ENCODE results near the gene EGFLAM. TPM values are rescaled to one million over a fixed set of nuclear protein-coding genes. Genes with fewer than 3 reads are reported as not detected.
"Not testable (repeated sequence)": the region's sequence is repeated elsewhere in the genome, so short reads cannot be mapped to it uniquely, and the experiment has no call there.

The EGFLAM gene
- polyA plus RNA-seq, 1 donor from 2014 or later = not detected

DNA sequence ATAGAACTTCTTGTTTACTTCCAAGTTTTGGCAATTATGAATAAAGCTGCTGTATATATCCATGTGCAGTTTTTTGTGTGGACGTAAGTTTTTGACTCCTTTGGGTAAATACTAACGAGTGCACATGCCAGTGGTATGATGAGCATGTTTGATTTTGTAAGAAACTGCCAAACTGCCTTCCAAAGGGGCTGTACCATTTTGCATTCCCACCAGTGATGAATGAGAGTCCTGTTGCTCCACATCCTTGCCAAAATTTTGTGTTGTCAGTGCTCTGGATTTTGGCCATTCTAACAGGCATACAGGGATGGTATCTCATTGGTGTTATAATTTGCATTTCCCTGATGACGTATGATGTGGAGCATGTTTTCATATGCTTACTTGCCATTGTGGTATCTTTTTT is 73.5 kb downstream of the EGFLAM start:
- Mint-ChIP-seq H3K27ac (no peak overlapping the region), H3K27me3 (peaks cover 2% of the 10 kb centered on the region)

DNA sequence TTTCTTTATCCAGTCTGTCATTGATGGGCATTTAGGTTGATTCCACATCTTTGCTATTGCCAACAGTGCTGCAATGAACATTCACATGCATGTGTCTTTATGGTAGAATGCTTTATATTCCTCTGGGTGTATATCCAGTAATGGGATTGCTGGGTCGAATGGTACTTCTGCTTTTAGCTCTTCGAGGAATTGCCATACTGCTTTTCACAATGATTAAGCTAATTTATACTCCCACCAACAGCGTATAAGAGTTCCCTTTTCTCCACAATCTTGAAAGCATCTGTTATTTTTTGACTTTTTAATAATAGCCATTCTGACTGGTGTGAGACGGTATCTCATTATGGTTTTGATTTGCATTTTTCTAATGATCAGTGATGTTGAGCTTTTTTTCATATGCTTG is 74.8 kb downstream of the EGFLAM start:
- H3K4me1 Mint-ChIP-seq, H3K36me3 Mint-ChIP-seq, H3K9me3 Mint-ChIP-seq, H3K4me3 Mint-ChIP-seq, H3K27ac Mint-ChIP-seq, H3K27me3 Mint-ChIP-seq: not testable (repeated sequence)

More for the DNA sequence above, 73.5 kb downstream of the EGFLAM start:
- Mint-ChIP-seq H3K4me1 (peaks cover 0 to 2% (median 0%) of the 10 kb centered on the region in 3 donors), H3K4me3 (no peak overlapping the region), H3K9me3 (peaks cover 0 to 4% (median 3%) of the 10 kb centered on the region in 3 donors), H3K36me3 (no peaks in the 10 kb centered on the region)

DNA sequence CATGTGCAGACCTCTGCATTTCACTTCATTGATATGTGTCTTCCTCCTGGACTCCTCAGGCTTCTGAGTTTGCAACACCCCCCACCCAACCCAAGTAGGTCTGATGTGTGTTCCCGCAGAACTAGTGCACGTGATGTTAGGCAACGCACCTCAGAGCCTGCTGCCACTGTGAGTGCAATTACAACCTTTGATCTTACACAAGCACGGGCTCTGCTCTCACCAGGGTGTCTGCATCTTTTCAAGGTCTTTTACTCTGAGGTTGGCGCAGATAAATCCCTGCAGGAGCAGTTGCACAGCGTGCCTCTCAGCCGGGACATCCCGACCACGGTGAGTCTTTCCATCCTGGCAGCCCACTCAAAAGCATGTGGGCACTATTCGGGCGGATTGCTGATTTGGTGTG is 80.1 kb downstream of the EGFLAM start:
- Mint-ChIP-seq H3K27me3 (peaks cover 5% of the 10 kb centered on the region), H3K27ac (no peak overlapping the region), H3K36me3 (no peaks in the 10 kb centered on the region), H3K4me1 (no peaks in the 10 kb centered on the region), H3K4me3 (no peak overlapping the region), H3K9me3 (peaks cover 0 to 1% (median 0%) of the 10 kb centered on the region in 3 donors)

GRCh38 chr5:38339446-38339845 is 81.1 kb downstream of the EGFLAM start:
- H3K36me3 Mint-ChIP-seq = no peaks in the 10 kb centered on the region
- peaks cover 5% of the 10 kb centered on the region for H3K27me3 Mint-ChIP-seq
- peaks cover 0 to 1% (median 0%) of the 10 kb centered on the region in 3 donors for H3K9me3 Mint-ChIP-seq
- no peak overlapping the region for H3K4me3 Mint-ChIP-seq
- H3K4me1 Mint-ChIP-seq = no peaks in the 10 kb centered on the region
- no peak overlapping the region for H3K27ac Mint-ChIP-seq

DNA sequence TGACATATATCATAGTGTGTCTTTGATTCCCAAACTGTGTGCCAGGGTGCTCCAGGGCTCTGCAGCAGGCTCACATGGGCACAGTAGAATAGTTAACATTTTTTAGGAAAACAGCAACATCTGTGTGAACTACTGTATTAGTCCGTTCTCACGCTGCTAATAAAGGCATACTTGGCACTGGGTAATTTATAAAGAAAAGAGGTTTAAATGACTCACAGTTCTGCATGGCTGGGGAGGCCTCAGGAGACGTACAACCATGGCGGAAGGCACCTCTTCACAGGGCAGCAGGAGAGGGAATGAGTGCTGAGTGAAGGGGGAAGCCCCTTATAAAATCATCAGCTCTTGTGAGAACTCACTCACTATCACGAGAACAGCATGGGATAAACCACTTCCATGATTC is 82.7 kb downstream of the EGFLAM start:
- no peak overlapping the region for H3K4me3 Mint-ChIP-seq
- H3K4me1 Mint-ChIP-seq = no peaks in the 10 kb centered on the region
- no peaks in the 10 kb centered on the region for H3K36me3 Mint-ChIP-seq
- H3K27ac Mint-ChIP-seq = no peak overlapping the region
- H3K27me3 Mint-ChIP-seq = peaks cover 3% of the 10 kb centered on the region
- peaks cover 0 to 1% (median 0%) of the 10 kb centered on the region in 3 donors for H3K9me3 Mint-ChIP-seq

DNA sequence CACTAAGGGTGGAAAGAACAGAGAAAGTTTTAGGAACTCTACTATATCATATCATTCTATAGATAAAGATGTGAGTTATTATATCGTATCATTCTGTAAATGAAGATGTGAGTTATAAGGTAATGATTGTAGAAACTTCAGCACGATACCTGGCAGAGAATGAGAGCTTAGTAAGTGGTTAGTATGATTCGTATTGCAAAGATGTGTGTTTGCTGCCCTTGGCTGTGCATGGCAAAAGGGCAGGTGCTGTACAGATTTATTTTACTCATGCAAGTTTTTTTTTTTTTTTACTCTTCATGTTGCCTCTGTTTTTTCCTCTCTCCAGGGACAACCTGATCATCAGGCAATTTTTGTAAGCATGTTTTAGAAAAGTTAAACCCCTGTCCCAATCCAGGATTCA is 83.3 kb downstream of the EGFLAM start:
- H3K9me3 Mint-ChIP-seq = peaks cover 0 to 1% (median 0%) of the 10 kb centered on the region in 3 donors
- peaks cover 3% of the 10 kb centered on the region for H3K27me3 Mint-ChIP-seq
- no peaks in the 10 kb centered on the region for H3K36me3 Mint-ChIP-seq
- no peaks in the 10 kb centered on the region for H3K4me1 Mint-ChIP-seq
- H3K27ac Mint-ChIP-seq = no peak overlapping the region
- no peak overlapping the region for H3K4me3 Mint-ChIP-seq

- Mint-ChIP-seq H3K27me3 (peaks cover 3% of the 10 kb centered on the region), H3K4me1 (no peaks in the 10 kb centered on the region), H3K9me3 (peaks cover 0 to 1% (median 0%) of the 10 kb centered on the region in 3 donors), H3K27ac (no peak overlapping the region), H3K36me3 (no peaks in the 10 kb centered on the region), H3K4me3 (no peak overlapping the region)
Observed at GRCh38 chr5:38342261-38342660, 83.9 kb downstream of the EGFLAM start.

- Mint-ChIP-seq H3K4me1 (no peaks in the 10 kb centered on the region), H3K9me3 (peaks cover 0 to 2% (median 1%) of the 10 kb centered on the region in 3 donors), H3K27ac (no peak overlapping the region), H3K4me3 (no peak overlapping the region), H3K27me3 (no peaks in the 10 kb centered on the region), H3K36me3 (no peaks in the 10 kb centered on the region)
Observed at GRCh38 chr5:38344891-38345290, 86.5 kb downstream of the EGFLAM start.

DNA sequence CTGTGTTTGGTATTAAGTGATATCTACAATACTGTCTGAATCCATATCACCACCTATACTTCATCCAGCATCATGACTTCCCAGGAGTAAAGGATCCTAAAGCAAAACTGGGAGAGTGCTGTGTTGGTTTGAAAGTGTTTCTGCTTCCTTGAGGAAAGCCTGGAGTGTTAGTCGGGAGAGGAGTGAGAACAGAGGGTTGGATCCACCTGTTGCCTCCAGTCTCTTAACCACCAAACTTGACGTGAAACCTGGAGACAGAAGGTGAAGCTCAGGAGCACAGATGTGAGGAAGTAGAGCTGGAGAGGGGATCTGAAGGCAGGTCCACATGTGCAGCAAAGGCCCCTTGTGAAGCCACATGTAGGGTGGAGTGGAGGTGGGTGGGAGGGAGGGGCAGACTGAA is 88.2 kb downstream of the EGFLAM start:
- H3K27ac Mint-ChIP-seq = no peak overlapping the region
- H3K4me1 Mint-ChIP-seq = no peaks in the 10 kb centered on the region
- H3K36me3 Mint-ChIP-seq = no peaks in the 10 kb centered on the region
- peaks cover 0 to 5% (median 0%) of the 10 kb centered on the region in 3 donors for H3K9me3 Mint-ChIP-seq
- no peak overlapping the region for H3K4me3 Mint-ChIP-seq
- H3K27me3 Mint-ChIP-seq = no peaks in the 10 kb centered on the region

GRCh38 chr5:38347040-38347763 is 88.8 kb downstream of the EGFLAM start:
- Mint-ChIP-seq H3K9me3 (peaks cover 0 to 5% (median 0%) of the 10 kb centered on the region in 3 donors), H3K27ac (no peak overlapping the region), H3K36me3 (no peaks in the 10 kb centered on the region), H3K27me3 (no peaks in the 10 kb centered on the region), H3K4me1 (no peaks in the 10 kb centered on the region), H3K4me3 (peak overlapping the region in 1 of 4 donors; percentile 34)

GRCh38 chr5:38347896-38348295 is 89.5 kb downstream of the EGFLAM start:
- H3K27ac Mint-ChIP-seq = no peak overlapping the region
- H3K4me1 Mint-ChIP-seq = no peaks in the 10 kb centered on the region
- no peaks in the 10 kb centered on the region for H3K27me3 Mint-ChIP-seq

GRCh38 chr5:38360323-38361061 is 102.1 kb downstream of the EGFLAM start:
- Mint-ChIP-seq H3K4me1 (no peaks in the 10 kb centered on the region), H3K27ac (no peak overlapping the region), H3K9me3 (peaks cover 0 to 4% (median 3%) of the 10 kb centered on the region in 3 donors), H3K27me3 (peaks cover 3% of the 10 kb centered on the region), H3K36me3 (no peaks in the 10 kb centered on the region), H3K4me3 (no peak overlapping the region)

More at GRCh38 chr5:38347896-38348295, 89.5 kb downstream of the EGFLAM start:
- Mint-ChIP-seq H3K36me3 (no peaks in the 10 kb centered on the region), H3K9me3 (peaks cover 0 to 5% (median 0%) of the 10 kb centered on the region in 3 donors), H3K4me3 (no peak overlapping the region)

GRCh38 chr5:38362713-38363112 is 104.4 kb downstream of the EGFLAM start:
- Mint-ChIP-seq H3K27me3 (peaks cover 3% of the 10 kb centered on the region), H3K4me1 (no peaks in the 10 kb centered on the region), H3K27ac (no peak overlapping the region), H3K9me3 (peaks cover 0 to 4% (median 3%) of the 10 kb centered on the region in 3 donors), H3K4me3 (no peak overlapping the region), H3K36me3 (no peaks in the 10 kb centered on the region)

DNA sequence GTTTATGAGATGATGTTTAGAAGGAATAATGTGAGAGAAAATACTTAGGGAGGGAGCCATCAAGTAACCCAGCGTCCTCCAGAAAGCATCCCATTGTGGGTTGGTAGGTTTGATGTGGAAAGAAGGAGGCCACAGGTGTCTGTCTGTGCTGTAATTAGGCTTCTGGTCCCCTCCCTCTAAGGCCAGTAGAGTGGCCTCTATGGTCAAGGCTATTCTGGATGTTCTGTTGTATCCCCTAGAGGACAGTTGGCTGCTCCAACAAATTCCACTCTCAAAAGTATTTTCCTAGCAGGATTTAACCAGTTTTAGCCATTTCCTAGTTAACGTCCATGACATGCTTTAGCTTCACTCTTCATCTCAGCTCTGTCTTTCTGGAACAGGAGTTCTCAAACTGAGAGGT is 106.5 kb downstream of the EGFLAM start:
- peaks cover 0 to 4% (median 3%) of the 10 kb centered on the region in 3 donors for H3K9me3 Mint-ChIP-seq
- H3K27ac Mint-ChIP-seq = no peak overlapping the region
- H3K4me1 Mint-ChIP-seq = no peaks in the 10 kb centered on the region
- no peak overlapping the region for H3K4me3 Mint-ChIP-seq
- peaks cover 3% of the 10 kb centered on the region for H3K27me3 Mint-ChIP-seq
- no peaks in the 10 kb centered on the region for H3K36me3 Mint-ChIP-seq

GRCh38 chr5:38367410-38367809 is 109.1 kb downstream of the EGFLAM start:
- H3K36me3 Mint-ChIP-seq = no peaks in the 10 kb centered on the region
- peaks cover 4% of the 10 kb centered on the region for H3K27me3 Mint-ChIP-seq
- H3K4me1 Mint-ChIP-seq = no peaks in the 10 kb centered on the region
- peaks cover 0 to under 1% (median 0%) of the 10 kb centered on the region in 3 donors for H3K9me3 Mint-ChIP-seq
- no peak overlapping the region for H3K4me3 Mint-ChIP-seq
- no peak overlapping the region for H3K27ac Mint-ChIP-seq

Data from IgD-negative memory B cell (primary cell).